ENCODE measurements around the gene MMP24. TPM values are rescaled to one million over a fixed set of nuclear protein-coding genes. Genes with fewer than 3 reads are reported as not detected.
"Not testable (repeated sequence)": the region's sequence is repeated elsewhere in the genome, so short reads cannot be mapped to it uniquely, and the experiment has no call there.

MMP24 gene
- total RNA-seq, 1 experiment from 2014 or later, result 23.0 TPM

DNA sequence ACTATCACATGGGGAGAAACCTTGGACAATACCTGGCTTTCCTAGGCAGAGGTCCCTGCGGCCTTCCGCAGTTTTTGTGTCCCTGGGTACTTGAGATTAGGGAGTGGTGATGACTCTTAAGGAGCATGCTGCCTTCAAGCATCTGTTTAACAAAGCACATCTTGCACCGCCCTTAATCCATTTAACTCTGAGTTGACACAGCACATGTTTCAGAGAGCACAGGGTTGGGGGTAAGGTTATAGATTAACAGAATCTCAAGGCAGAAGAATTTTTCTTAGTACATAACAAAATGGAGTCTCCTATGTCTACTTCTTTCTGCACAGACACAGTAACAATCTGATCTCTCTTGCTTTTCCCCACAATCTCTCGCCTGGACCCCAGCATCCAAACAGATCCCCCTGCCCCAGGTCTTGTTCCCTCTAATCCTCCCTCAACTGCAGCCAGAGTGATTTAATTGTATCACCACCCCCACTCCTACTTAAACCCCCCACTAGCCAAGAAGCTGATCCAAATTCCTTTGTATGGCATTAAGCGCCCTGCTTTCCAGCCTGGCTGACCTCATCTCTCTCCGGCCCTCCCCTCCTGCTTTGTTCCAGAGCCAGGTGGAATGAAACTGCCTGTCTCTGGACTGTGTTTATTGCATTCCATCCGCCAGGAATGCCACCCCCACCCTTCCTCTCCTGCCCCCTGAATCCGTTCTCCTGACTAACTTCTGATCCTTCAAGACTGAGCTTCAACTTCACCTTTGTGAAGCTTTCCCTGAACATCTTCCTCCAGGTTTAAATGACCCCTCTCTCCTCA, 36.4 kb downstream of the MMP24 start:
- peak overlapping the region; percentile 9 for H3K4me2 ChIP-seq (ENCODE audit: insufficient read depth, insufficient read length, low read length)
- Mint-ChIP-seq H3K4me1 (peaks cover 67 to 69% of the 10 kb centered on the region in 2 experiments), H3K4me3 (peak overlapping the region; percentile 45 to 73), H3K36me3 (ENCODE audit: insufficient read depth in 1 of 3, low read depth in 3 of 3) (peaks cover 0 to 41% (median 15%) of the 10 kb centered on the region in 3 experiments; a peak in 5 of 7 replicates), H3K27ac (peak overlapping the region; percentile 99 to 100 (median 99))
- TF ChIP-seq, protein P1, sequence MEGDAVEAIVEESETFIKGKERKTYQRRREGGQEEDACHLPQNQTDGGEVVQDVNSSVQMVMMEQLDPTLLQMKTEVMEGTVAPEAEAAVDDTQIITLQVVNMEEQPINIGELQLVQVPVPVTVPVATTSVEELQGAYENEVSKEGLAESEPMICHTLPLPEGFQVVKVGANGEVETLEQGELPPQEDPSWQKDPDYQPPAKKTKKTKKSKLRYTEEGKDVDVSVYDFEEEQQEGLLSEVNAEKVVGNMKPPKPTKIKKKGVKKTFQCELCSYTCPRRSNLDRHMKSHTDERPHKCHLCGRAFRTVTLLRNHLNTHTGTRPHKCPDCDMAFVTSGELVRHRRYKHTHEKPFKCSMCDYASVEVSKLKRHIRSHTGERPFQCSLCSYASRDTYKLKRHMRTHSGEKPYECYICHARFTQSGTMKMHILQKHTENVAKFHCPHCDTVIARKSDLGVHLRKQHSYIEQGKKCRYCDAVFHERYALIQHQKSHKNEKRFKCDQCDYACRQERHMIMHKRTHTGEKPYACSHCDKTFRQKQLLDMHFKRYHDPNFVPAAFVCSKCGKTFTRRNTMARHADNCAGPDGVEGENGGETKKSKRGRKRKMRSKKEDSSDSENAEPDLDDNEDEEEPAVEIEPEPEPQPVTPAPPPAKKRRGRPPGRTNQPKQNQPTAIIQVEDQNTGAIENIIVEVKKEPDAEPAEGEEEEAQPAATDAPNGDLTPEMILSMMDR (conservative IDR thresholded peaks at IDR 0.05), result peak; percentile 27; the same call in 2 of the 3 replicates
- not testable (repeated sequence) for H2BK20ac ChIP-seq (ENCODE audit: low read depth, low read length, poor library complexity, severe bottlenecking); H3K9me3 ChIP-seq (ENCODE audit: control insufficient read depth, low read depth, low read length); H2AFZ ChIP-seq (ENCODE audit: low read length); H3K23ac ChIP-seq (ENCODE audit: insufficient read length, low read depth, low read length); H3K9me3 Mint-ChIP-seq; H4K20me1 ChIP-seq (ENCODE audit: control insufficient read depth, insufficient read depth, insufficient read length); H2BK15ac ChIP-seq (ENCODE audit: low read depth, low read length); H3K23me2 ChIP-seq (ENCODE audit: insufficient read length, low read depth, low read length, poor library complexity, severe bottlenecking); H3K27me3 ChIP-seq (ENCODE audit: insufficient read depth, low read length); H2AK5ac ChIP-seq (ENCODE audit: insufficient read length, low read length); H3K27me3 Mint-ChIP-seq (ENCODE audit: low read depth); H4K8ac ChIP-seq (replicated peaks; ENCODE audit: insufficient read length, low read depth, low read length); H3K79me1 ChIP-seq (ENCODE audit: insufficient read depth, low read depth, low read length, poor library complexity, severe bottlenecking); H3K79me2 ChIP-seq (ENCODE audit: insufficient read depth, low read length)
- no CpG with 5 or more reads among the region's 8 CpGs for WGBS (ENCODE audit: extremely low coverage, insufficient read length, low lambda C conversion rate)
- H3K4me1 ChIP-seq (ENCODE audit: insufficient read depth, low read length), result peaks cover 13% of the 10 kb centered on the region; the same call in 1 of the 2 replicates
- H2BK12ac ChIP-seq (ENCODE audit: insufficient read length, low read depth, low read length), result peak overlapping the region; percentile 88
- H3K4ac ChIP-seq (ENCODE audit: low read depth, low read length), result peak overlapping the region; percentile 91
- peak overlapping the region; percentile 96 for H3K18ac ChIP-seq (ENCODE audit: insufficient read length, low read depth, low read length)
- H4K91ac ChIP-seq (ENCODE audit: insufficient read length, low read depth, low read length), result peak overlapping the region; percentile 93
- peak overlapping the region; percentile 94 for H3K27ac ChIP-seq (ENCODE audit: insufficient read length, low read depth, low read length)
- H3K9ac ChIP-seq (ENCODE audit: extremely low read depth, insufficient read length, low read length), result peak overlapping the region; percentile 54
- peak overlapping the region; percentile 48 for H3T11ph ChIP-seq (ENCODE audit: low read length)
- H2BK5ac ChIP-seq (ENCODE audit: insufficient read length, low read length), result peak overlapping the region; percentile 91
- DNase-seq, result peak; percentile 88
- peak overlapping the region; percentile 61 for H2BK120ac ChIP-seq (ENCODE audit: low read depth, low read length, poor library complexity, severe bottlenecking)
- H3K14ac ChIP-seq (ENCODE audit: insufficient read depth, low read length), result peak overlapping the region; percentile 93
- peak overlapping the region; percentile 2 for H3K56ac ChIP-seq (ENCODE audit: insufficient read length, low read depth, low read length)
- peak overlapping the region; percentile 46 for H4K5ac ChIP-seq (ENCODE audit: insufficient read length, low read depth, low read length)
